HG02973 (cell line): ENCODE measurements around the gene ASAP3.
"Not testable (repeated sequence)": the region's sequence is repeated elsewhere in the genome, so short reads cannot be mapped to it uniquely, and the experiment has no call there.

ENCODE experiments used
- ATAC-seq: cut with Tn5 transposase; IDR thresholded peaks from one replicate; pipeline ENCODE4 v1.9.1; 2021; ENCODE audit warnings: moderate library complexity; ENCODE audit not compliant: unreplicated experiment

The ASAP3 gene

GRCh38 chr1:23515905-23516304 is 31.9 kb upstream of the ASAP3 start:
- ATAC-seq = no peak

DNA sequence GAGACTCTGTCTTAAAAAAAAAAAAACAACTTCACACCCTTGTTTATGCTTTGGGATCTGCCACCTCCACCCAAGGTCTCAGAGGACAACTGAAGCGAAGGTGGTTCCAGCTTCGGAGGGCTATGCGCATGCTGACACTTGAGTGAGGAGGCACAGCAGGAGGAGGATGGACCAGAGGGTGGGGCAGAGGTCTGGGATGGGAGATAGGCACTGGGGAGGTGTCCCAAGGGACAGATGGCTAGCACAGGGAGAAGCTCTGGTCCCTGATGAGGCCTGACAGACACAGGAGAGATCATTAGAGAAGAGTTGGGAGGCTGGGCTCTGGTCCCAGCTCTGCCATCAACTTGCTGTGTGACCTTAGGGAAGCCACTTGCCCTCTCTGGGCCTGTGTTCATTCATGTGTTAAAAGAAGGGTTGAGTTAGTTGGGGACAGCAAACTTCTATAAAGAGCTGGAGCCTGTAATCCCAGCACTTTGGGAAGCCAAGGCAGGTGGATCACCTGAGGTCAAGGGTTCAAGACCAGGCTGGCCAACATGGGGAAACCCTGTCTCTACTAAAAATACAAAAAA is 30.2 kb upstream of the ASAP3 start:
- no peak for ATAC-seq

- ATAC-seq = no peak
Observed at GRCh38 chr1:23509896-23510295, 25.9 kb upstream of the ASAP3 start.

- ATAC-seq = no peak
Observed at GRCh38 chr1:23506376-23507107, 22.6 kb upstream of the ASAP3 start.

- ATAC-seq = no peak
Observed at GRCh38 chr1:23505851-23506250, 21.9 kb upstream of the ASAP3 start.

DNA sequence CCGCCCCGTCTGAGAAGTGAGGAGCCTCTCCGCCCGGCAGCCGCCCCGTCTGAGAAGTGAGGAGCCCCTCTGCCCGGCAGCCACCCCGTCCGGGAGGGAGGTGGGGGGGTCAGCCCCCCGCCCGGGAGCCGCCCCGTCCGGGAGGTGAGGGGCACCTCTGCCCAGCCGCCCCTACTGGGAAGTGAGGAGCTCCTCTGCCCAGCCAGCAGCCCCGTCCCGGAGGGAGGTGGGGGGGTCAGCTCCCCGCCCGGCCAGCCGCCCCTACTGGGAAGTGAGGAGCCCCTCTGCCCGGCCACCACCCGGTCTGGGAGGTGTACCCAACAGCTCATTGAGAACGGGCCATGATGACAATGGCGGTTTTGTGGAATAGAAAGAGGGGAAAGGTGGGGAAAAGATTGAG is 20.2 kb upstream of the ASAP3 start:
- ATAC-seq = not testable (repeated sequence)

DNA sequence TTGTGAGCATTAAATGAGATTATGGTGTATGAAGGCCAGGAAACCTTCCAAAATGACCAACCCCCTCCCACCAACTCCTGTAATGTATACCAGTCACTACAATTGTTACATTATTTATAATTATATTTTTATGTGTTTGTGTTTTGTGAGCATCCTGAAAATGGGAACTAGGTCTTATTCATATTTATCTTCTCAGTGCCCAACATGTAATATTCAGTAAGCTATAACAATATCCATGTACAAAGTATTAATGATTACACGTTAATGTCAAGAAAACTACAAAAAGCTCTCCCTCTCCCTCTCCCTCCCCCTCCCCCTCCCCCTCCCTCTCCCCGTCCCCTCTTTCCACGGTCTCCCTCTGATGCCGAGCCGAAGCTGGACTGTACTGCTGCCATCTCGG is 19.0 kb upstream of the ASAP3 start:
- no peak for ATAC-seq

- ATAC-seq = no peak
Observed at GRCh38 chr1:23500466-23500865, 16.5 kb upstream of the ASAP3 start.

GRCh38 chr1:23497777-23498439 is 13.9 kb upstream of the ASAP3 start:
- ATAC-seq = no peak

DNA sequence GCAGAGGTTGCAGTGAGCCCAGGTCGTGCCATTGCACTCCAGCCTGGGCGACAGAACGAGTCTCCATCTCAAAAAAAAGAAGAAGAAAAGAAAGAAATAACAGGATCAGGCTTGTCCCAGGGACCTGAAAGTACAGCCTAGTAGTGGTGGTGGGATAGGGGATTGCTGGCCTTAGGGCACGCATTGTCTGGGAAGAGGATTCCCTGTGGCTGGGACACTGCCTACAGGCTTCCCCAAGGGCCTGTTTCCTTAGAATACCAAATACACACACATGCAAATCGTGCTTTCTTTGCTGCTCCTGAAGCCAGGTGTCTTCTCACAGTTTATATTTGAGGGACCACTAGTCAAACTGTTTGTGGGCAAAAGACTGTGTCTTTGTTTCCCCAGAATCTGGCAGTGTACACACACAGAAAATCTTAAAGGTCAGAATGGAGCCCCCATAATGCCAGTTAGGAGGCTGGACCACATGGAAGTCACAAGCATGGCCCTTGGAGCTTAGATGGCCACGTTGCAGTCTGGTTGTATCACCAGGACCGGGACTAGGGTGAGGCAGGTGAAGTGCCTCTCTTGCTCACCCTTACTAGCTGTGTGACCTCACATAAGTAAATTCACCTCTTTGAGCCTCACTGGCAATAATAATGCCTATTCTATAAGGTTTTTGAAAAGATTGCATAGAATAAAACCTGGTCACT is 12.7 kb upstream of the ASAP3 start:
- no peak for ATAC-seq

GRCh38 chr1:23494836-23495235 is 10.9 kb upstream of the ASAP3 start:
- not testable (repeated sequence) for ATAC-seq

DNA sequence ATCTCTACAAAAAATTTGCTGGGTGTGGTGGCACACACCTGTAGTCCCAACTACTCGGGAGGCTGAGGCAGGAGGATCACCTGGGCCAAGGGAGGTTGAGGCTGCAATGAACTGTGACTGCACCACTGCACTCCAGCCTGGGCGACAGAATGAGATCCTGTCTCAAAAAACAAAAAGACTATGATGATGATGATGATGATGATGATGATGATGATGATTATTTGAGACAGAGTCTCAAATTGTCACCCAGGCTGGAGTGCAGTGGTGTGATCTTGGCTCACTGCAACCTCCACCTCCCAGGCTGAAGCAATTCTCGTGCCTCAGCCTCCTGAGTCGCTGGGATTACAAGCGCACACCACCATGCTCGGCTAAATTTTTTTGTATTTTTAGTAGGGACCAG is 8.8 kb upstream of the ASAP3 start:
- not testable (repeated sequence) for ATAC-seq

GRCh38 chr1:23492132-23492720 is 8.2 kb upstream of the ASAP3 start:
- ATAC-seq = no peak

DNA sequence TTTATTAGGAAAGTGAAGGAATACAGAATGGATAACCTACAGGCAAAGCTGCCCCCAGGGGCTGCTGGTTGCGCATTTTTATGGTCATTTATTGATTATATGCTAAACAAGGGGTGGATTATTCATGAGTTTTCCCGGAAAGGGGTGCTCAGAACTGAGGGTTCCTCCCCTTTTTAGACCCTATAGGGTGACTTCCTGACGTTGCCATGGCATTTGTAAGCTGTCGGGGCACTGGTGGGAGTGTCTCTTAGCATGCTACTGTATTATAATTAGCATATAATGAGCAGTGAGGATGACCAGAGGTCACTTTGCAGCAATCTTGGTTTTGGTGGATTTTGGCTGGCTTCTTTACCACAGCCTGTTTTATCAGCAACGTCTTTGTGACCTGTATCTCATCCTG is 5.9 kb upstream of the ASAP3 start:
- ATAC-seq = no peak

DNA sequence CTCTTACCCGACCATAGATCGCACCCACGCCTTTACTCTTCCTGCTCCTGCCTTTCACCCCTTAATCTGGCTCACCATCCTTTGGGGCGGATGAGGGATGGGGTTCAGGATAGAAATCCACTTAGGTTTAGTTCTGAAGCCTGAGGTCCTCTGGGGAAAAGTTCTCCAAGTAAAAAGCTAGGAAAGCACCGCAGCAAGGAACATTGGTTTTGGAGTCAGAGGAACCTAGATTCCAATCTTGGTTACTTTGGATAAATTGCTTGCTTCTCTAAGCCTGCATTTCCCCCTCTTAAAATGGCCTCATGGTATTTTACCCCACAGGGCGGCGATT is 988 bp upstream of the ASAP3 start:
- no peak for ATAC-seq

DNA sequence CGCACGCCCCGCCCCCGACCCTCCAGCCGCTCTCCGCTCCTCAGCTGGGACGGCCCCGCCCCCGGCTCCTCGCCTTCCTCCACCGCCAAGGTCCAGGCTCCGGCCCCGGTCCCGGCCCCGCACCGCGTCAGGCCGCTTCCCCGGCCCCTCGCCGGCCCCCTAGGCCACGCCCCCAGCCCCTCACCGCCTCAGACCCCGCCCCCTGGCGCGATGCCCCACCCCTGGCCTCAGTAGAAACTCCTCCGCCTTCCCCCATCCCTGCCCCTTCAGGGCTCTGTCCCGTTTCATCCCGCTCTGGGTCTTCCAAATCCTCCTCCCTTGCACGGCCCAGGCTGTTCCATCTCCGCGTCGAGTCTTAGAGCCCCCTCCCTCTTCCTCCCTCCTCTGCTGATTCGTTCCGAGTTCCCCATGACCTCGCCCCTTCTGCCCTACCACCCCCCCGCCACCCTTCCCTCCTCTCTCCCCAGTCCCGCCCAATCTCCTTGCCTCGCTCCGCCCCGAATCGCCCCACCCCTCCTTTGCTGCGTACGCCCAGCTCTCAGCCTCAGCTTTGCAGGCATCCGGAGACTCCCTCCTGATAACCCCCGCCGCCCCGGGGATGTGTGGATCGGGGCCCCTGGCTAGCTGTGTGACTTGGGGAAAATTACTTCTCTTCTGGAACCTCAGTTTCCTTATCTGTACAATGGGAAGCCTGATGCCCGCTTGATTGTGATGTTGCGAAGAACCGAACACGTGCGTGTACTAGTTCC is 448 bp upstream of the ASAP3 start:
- peak; percentile 62 for ATAC-seq

DNA sequence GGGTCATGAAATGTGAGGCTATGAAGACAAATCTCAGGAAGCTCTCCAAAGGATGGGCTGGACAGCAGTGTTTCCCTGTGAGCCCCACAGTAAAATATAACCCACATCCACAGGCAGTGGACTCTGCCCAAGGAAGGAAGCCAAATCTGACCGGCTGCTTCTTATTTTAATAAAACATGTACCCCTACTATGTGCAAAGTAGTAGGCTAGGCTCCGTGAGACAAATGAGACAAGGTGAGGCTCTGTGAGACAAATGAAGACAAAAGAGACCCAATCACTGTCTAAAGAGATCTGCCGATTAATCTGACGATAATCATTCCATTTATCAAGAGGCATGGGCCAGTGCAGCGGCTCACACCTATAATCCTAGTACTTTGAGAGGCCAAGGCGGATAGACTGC is 2.1 kb downstream of the ASAP3 start:
- ATAC-seq = no peak

DNA sequence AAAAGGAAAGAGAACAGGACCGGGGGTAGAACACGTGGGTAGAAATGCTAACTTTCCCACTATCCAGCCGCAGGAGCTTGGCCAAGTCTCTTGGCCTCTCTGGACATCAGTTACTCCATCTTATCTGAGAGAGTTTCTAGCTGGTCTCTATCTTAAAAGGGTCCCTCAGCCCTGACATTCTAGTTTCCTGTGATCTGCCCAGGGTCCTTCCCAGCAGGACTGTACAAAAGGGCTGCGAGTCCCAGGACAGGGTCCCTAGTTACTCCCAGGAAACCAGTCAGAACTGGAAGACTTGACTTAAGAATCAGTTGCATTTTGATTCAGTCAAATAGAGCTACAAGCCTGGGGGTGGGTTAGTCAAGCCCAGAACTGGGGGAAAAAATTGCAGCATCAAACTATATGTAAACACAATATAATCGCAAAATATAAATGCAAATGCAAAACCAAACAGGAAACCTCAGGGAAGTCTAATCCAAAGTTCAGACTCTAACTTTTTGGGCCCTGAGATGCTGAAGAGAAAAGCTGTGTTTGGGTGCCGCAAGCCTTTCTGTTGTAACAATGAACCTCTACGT is 2.9 kb downstream of the ASAP3 start:
- no peak for ATAC-seq

GRCh38 chr1:23480187-23481025 is 3.6 kb downstream of the ASAP3 start:
- ATAC-seq = no peak

DNA sequence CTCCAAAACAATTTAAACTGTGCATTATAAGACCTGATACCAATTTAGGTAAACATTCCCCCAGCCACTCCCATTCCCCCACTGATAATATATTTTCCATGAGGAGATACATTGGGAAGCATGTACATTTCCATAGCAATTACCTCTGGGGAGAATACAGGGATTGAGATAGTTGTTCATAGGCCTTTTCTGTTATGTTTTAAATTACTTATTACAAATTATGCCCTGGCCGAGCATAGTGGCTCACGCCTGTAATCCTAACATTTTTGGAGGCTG is 4.4 kb downstream of the ASAP3 start:
- ATAC-seq = no peak
